IPS-15b (cell line): ENCODE results near the gene SIGLEC10.

Source experiments
- H3K27me3 ChIP-seq: one replicate; pipeline ENCODE4 v1.6.1; 2013; ENCODE audit warnings: low read length; ENCODE audit not compliant: control insufficient read depth, insufficient read depth
- H3K36me3 ChIP-seq: one replicate; pipeline ENCODE4 v1.6.1; 2013; ENCODE audit warnings: low read length; ENCODE audit not compliant: control insufficient read depth, insufficient read depth
- H3K4me1 ChIP-seq: one replicate; pipeline ENCODE4 v1.6.1; 2013; ENCODE audit warnings: mild to moderate bottlenecking, low read length; ENCODE audit not compliant: control insufficient read depth, insufficient read depth
- H3K4me3 ChIP-seq: one replicate; pipeline ENCODE4 v1.5.1; 2013; ENCODE audit warnings: low read depth, low read length
- H3K9ac ChIP-seq: one replicate; pipeline ENCODE4 v1.6.1; 2013; ENCODE audit warnings: low read depth, mild to moderate bottlenecking, low read length
- H3K9me3 ChIP-seq: one replicate; pipeline ENCODE4 v1.6.1; 2013; ENCODE audit warnings: mild to moderate bottlenecking, low read length; ENCODE audit not compliant: control insufficient read depth, insufficient read depth

The SIGLEC10 gene

DNA sequence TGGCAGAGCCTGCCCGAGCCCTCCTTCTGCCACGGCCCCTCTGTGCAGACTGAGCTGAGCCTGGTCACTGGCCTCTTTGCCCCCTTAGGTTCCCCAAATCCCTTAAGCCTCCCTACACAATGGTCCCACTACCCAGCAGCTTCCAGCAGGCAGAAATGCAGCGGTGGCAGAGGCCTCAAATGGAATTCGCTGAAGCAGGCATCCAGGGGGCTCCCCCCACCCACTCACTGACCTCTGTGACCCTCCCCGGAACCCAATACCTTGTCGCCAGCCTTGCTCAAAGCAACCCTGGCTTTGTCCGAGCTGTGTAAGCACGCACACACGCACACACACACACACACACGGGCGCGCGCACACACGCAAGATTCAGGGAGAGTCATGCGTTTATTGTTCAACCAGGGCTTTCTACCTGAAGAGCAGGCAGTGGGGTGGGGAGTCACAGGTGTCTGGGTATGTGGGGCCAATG lies 29.5 kb downstream of the SIGLEC10 start, which contains the start of gene LIM2:
Gene LIM2, minus strand, starts transcription at position 51 of the 466 bp plus-strand sequence. CDS start 531 bp downstream, outside the sequence.
- peaks cover 3% of the 10 kb centered on the region for H3K4me1 ChIP-seq
- H3K4me3 ChIP-seq = no peak within 1 kb of the TSS
- no peaks in the 10 kb centered on the region for H3K9me3 ChIP-seq
- no peak within 1 kb of the TSS for H3K9ac ChIP-seq
- no peaks in the 10 kb centered on the region for H3K27me3 ChIP-seq
- no peaks in the 10 kb centered on the region for H3K36me3 ChIP-seq

DNA sequence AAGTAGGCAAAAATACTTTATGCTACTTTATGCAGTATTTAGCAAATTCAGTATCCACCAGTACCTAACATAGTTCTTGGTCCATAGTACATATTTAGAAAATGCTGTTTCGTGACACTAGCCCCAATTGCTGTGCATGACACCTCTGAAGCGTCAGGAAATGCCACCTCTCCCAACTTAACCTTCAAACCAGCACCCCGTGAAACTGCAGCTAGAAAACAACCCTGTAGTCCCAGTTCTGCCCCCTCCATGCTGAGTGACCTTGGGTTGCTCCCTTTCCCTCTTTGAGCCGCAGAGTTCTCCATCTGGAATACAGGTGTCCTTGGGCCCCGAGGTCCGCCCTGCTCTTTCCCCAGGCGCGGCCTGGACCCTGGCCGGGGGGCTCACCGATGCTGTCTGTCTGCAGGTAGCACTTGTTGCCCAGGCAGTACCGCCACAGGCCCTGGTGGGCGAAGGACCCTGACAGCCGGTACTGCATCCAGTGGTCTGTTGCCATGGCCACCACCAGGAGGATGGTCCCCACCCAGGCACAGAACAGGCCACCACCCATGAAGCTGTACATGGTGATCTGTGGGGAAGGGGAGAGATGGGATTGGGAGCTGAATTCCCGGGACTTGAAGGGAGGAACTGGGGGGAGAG lies 30.4 kb downstream of the SIGLEC10 start:
- Histone ChIP-seq H3K9me3 (no peaks in the 10 kb centered on the region), H3K36me3 (no peaks in the 10 kb centered on the region), H3K4me1 (peaks cover 3% of the 10 kb centered on the region), H3K9ac (no peak overlapping the region), H3K4me3 (no peak overlapping the region), H3K27me3 (no peaks in the 10 kb centered on the region)

DNA sequence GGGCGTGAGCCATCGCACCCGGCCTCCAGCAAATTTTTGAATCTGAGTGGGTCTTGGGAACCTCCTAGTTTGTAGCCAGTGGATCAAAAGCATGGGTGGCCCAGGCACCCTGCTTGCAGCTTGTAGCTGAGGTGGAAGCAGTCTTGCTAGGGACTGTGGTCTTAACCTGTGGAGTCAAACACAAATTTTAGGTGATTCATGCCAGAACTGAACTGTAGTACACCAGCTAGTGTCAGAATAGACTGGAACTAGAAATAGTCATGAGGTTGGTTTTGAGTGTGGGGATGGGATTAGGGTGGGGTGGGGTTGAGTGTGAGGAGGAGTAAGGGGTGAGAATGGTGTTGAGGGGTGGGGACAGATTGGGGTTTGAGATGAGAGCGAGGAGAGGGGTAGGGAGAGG lies 35.4 kb downstream of the SIGLEC10 start:
- no peak overlapping the region for H3K4me3 ChIP-seq
- no peaks in the 10 kb centered on the region for H3K9me3 ChIP-seq
- H3K27me3 ChIP-seq = no peaks in the 10 kb centered on the region
- H3K9ac ChIP-seq = no peak overlapping the region
- H3K4me1 ChIP-seq = no peaks in the 10 kb centered on the region
- H3K36me3 ChIP-seq = no peaks in the 10 kb centered on the region

DNA sequence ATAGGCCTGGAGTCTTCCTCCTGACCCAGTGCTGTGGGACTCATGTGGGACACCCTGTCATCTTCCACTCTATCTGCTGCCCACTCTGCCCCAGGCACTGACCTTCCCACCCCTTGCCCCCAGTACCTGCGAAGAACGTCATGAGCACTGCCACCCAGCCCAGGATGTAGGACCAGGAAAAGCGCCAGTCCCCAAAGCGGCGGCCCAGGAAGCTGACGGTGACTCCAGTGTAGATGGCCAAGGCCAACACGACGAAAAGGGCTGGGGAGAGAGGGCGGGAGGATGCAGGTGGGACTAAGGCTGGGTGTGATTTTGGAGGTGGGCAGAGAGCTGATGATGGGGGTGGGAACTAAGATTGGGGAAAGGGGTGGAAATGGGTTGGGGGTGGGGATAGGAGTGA lies 37.1 kb downstream of the SIGLEC10 start:
- Histone ChIP-seq H3K4me1 (no peaks in the 10 kb centered on the region), H3K27me3 (no peaks in the 10 kb centered on the region), H3K9me3 (no peaks in the 10 kb centered on the region), H3K36me3 (no peaks in the 10 kb centered on the region), H3K9ac (no peak overlapping the region), H3K4me3 (no peak overlapping the region)

DNA sequence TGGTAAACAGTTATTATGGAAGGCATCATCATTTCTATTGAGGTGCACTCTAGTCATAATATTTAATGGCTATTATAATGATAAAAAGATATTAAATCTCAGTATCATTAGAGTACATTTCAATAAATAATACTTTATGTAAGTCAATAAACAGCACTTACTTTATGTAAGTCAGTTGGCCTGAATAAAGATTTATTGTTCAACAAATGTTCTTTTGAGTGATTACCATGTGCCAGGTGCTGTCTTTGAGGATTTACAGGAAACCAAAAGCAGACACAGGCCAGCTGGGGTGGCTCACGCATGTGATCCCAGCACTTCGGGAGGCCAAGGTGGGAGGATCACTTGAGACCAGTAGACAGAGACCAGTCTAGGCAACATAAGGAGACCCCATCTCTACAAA lies 40.0 kb downstream of the SIGLEC10 start:
- H3K9ac ChIP-seq = no peak overlapping the region
- no peak overlapping the region for H3K4me3 ChIP-seq
- no peaks in the 10 kb centered on the region for H3K9me3 ChIP-seq
- H3K4me1 ChIP-seq = no peaks in the 10 kb centered on the region
- no peaks in the 10 kb centered on the region for H3K27me3 ChIP-seq
- no peaks in the 10 kb centered on the region for H3K36me3 ChIP-seq

DNA sequence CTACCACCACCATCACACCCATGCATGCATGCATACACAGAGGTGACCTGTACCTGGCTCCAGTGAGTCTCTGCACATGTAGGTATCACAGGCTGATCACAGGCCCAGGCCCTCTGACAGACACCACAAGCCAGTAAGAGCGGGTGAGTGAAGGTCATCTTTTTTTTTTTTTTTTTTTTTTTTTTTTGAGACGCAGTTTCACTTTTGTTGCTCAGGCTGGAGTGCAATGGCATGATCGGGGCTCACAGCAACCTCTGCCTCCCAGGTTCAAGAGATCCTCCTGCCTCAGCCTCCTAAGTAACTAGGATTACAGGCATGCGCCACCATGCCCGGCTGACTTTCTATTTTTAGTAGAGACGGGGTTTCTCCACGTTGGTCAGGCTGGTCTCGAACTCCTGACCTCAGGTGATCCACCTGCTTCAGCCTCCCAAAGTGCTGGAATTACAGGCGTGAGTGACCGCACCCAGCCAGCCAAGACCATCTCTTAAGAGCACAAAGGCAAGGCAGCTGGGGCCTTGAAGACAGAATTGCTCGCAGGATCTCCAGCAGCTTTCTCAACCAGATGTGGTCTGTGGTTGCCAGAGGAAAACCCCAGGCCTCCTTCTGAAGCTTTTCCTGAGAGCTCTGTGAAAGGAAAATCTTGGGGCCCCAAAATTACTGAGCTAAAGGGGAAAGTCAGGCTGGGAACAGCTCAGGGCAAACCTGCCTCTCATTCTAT lies 41.8 kb downstream of the SIGLEC10 start:
- no peak overlapping the region for H3K4me3 ChIP-seq
- H3K9ac ChIP-seq = no peak overlapping the region
- H3K9me3 ChIP-seq = no peaks in the 10 kb centered on the region
- no peaks in the 10 kb centered on the region for H3K36me3 ChIP-seq
- H3K4me1 ChIP-seq = no peaks in the 10 kb centered on the region
- H3K27me3 ChIP-seq = peaks cover 2% of the 10 kb centered on the region

DNA sequence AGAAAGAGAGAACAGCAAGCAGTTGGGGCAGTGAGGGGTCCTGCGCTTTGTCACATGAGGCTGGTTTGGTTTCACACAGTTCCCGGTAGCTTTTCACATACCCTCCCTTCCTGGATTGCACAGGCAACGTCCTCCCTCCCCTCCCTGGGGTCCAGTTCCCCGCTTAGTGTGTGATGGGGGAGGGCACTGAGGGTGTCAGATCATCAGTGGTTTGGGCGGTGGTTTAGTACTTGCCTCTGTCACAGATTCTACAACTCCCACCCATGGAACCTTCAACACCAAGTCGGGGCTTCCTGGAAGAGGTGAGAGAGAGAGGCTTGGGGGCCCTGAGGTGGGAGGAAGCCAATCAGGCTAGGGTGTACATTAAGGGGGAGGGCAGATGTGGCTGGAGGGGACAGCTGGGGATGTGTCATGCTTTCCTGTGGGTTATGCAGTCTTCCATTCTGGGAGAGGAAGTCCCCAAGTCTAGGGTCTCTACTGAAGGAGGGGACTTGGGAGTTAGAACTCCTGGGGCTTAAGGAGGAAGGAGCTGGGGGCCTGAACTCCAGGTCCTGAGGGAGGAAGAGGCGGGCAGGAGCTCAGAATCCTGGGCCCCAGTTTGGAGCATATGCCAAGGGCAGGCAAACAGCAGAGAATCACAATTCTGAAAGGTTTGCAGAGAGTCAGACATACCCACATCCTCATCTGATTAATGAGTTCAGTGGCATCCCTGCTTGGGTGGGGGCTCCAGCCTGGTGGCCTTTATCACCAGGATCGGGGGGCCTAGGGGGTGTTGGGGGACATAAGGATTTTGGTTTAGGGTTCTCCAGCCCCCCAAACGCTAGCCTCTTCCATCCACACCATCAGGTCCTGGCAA lies 44.6 kb downstream of the SIGLEC10 start, which contains the start of gene NKG7:
Gene NKG7, minus strand, starts transcription at position 6 of the 856 bp plus-strand sequence. CDS start 119 bp downstream, outside the sequence.
- no peak within 1 kb of the TSS for H3K9ac ChIP-seq
- H3K27me3 ChIP-seq = peaks cover 2% of the 10 kb centered on the region
- H3K36me3 ChIP-seq = no peaks in the 10 kb centered on the region
- H3K9me3 ChIP-seq = no peaks in the 10 kb centered on the region
- no peak within 1 kb of the TSS for H3K4me3 ChIP-seq
- no peaks in the 10 kb centered on the region for H3K4me1 ChIP-seq

DNA sequence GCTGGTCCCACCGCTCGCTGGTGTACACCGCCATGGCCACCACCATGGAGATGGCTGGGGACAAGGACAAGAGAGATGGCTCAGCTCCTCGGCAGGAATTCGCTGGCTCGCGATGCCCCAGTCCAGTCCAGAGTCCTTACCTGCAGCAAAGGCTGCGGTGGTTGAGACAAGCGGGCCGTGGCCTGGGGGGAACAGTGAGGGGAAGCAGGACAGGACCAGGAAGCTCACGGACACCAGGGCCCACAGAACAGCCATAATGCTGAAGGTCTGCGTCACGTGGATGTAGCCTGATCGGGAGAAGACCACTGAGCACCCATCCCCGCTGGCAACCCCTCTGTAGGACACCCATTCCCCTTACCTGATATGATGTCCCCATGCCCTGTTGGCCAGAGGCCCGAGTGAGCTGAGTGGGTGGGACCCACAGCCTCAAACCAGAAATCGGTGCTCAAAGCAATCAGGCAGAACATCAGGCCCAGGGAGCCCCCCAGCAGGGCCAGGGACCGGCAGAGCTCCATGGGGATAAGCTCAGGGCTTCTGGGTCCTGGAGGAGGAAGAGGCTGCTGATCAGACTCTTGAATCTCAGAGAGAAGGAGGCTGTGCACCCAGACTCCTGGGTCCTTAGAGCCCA lies 45.3 kb downstream of the SIGLEC10 start:
- H3K27me3 ChIP-seq = peaks cover 2% of the 10 kb centered on the region
- H3K4me1 ChIP-seq = no peaks in the 10 kb centered on the region
- H3K4me3 ChIP-seq = no peak overlapping the region
- no peaks in the 10 kb centered on the region for H3K36me3 ChIP-seq
- H3K9ac ChIP-seq = no peak overlapping the region
- H3K9me3 ChIP-seq = no peaks in the 10 kb centered on the region

DNA sequence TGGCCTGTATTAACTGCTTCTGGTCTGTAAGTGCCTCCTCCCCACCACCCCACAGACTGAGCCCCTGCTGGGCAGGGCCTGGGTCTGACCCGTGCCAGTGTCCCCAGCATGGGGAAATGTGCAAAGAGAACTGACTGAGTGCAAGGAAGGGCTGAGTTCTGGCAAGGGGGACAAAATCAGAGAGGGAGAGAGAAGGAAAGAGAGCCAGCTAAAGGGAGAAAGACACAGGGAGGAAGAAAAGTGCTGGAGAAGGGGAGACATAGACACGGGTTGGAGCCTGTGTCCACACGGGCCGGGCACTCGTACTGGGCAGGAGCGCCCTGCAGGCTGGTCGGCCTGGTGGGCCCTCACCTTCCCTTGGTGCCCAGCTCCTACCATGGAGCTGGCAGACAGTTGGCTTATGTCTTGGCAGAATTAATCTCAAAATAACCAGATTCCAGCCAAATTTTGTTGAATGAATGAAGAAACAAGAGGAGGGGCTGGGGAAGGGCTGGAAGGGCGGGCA lies 46.2 kb downstream of the SIGLEC10 start:
- H3K9me3 ChIP-seq = no peaks in the 10 kb centered on the region
- no peaks in the 10 kb centered on the region for H3K36me3 ChIP-seq
- peaks cover 2% of the 10 kb centered on the region for H3K27me3 ChIP-seq
- no peaks in the 10 kb centered on the region for H3K4me1 ChIP-seq
- H3K4me3 ChIP-seq = no peak overlapping the region
- no peak overlapping the region for H3K9ac ChIP-seq

DNA sequence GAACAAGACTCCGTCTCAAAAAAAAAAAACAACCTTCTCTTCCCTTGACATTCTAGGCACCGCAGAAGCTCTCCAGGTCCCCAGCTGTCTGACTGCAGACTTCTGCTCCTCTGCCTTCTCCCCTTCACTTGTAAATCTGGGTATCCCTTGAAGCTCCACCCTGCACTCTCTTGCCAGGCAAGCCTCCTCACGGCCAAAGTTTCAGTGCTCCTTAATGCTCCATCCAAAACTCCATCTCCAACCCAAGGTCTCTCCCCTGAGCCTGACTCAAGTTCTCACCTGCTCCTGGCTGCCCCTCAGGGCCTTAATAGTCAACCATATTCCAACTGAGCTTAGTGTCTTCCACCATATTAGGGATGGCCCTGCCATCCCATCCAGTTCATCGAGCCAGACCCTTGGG lies 47.2 kb downstream of the SIGLEC10 start:
- Histone ChIP-seq H3K36me3 (no peaks in the 10 kb centered on the region), H3K27me3 (peaks cover 2% of the 10 kb centered on the region), H3K4me3 (no peak overlapping the region), H3K9me3 (no peaks in the 10 kb centered on the region), H3K9ac (no peak overlapping the region), H3K4me1 (peaks cover 6% of the 10 kb centered on the region)
